HUES6 (cell line): ENCODE results near the gene PRSS53.
"Not testable (repeated sequence)": the region's sequence is repeated elsewhere in the genome, so short reads cannot be mapped to it uniquely, and the experiment has no call there.

Experiments used
- H3K27ac ChIP-seq: 2 replicates; pipeline ENCODE4 v1.7.0; 2013; ENCODE audit warnings: low read depth, mild to moderate bottlenecking, low read length, inconsistent platforms
- H3K27me3 ChIP-seq: 2 replicates; pipeline ENCODE4 v1.6.1; 2013; ENCODE audit warnings: low read length; ENCODE audit not compliant: control insufficient read depth, insufficient read depth
- H3K36me3 ChIP-seq: 2 replicates; pipeline ENCODE4 v1.6.1; 2013; ENCODE audit warnings: low read length; ENCODE audit not compliant: control insufficient read depth, insufficient read depth
- H3K4me1 ChIP-seq: 2 replicates; pipeline ENCODE4 v1.6.1; 2013; ENCODE audit warnings: low read length; ENCODE audit not compliant: control insufficient read depth, insufficient read depth
- H3K4me3 ChIP-seq: 2 replicates; pipeline ENCODE4 v1.5.1; 2013; ENCODE audit warnings: low read depth, low read length
- H3K9ac ChIP-seq: one replicate; pipeline ENCODE4 v1.6.1; 2013; ENCODE audit warnings: mild to moderate bottlenecking, low read length
- H3K9me3 ChIP-seq: 2 replicates; pipeline ENCODE4 v1.6.1; 2013; ENCODE audit warnings: low read depth, low read length; ENCODE audit not compliant: control insufficient read depth, insufficient read depth

Gene PRSS53

GRCh38 chr16:31107465-31107867, 18.7 kb upstream of the PRSS53 start:
- Histone ChIP-seq H3K4me1 (peaks cover 7% of the 10 kb centered on the region; the same call in 1 of the 2 replicates), H3K27ac (no peak overlapping the region), H3K9ac (no peak overlapping the region), H3K27me3 (no peaks in the 10 kb centered on the region), H3K36me3 (peaks cover 32% of the 10 kb centered on the region), H3K9me3 (peaks cover 3% of the 10 kb centered on the region; the same call in 1 of the 2 replicates), H3K4me3 (peak overlapping the region; percentile 90)

DNA sequence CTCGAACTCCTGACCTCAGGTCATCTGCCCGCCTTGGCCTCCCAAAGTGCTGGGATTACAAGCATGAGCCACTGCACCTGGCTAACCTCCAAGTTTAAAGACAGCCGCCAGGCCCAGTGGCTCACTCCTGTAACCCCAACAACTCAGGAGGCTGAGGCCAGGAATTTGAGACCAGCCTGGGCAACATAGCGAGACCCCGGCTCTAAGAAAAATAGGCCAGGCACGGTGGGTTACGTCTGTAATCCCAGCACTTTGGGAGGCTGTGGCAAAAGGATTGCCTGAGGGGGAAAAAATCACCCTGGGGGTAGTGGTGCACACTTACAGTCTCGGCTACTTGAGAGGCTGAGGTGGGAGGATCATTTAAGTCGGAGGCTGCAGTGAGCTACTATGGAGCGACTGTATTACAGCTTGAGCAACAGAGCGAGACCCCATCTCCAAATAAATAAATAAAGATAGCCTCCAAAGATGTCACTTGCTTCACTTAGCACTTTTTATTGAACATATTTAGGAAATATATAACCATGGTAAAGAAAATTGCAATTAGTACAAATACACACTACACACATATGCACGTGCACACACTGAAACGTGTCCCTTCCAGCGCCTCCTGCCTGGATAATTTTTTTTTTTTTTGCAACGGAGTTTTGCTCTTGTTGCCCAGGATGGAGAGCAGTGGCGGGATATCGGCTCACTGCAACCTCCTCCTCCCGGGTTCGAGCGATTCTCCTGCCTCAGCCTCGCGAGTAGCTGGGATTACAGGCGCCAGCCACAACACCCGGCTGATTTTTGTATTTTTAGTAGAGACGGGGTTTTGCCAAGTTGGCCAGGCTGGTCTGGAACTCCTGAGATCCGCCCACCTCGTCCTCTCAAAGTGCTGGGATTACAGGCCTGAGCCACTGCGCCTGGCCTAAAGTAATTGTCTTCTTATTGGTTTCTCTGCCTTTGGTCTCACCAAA, 18.0 kb upstream of the PRSS53 start:
- no peak overlapping the region for H3K4me3 ChIP-seq
- peaks cover 25% of the 10 kb centered on the region for H3K36me3 ChIP-seq
- H3K9ac ChIP-seq, result no peak overlapping the region
- peaks cover 7% of the 10 kb centered on the region; the same call in 1 of the 2 replicates for H3K4me1 ChIP-seq
- H3K27ac ChIP-seq, result no peak overlapping the region
- peaks cover 3% of the 10 kb centered on the region; the same call in 1 of the 2 replicates for H3K9me3 ChIP-seq
- H3K27me3 ChIP-seq, result no peaks in the 10 kb centered on the region

DNA sequence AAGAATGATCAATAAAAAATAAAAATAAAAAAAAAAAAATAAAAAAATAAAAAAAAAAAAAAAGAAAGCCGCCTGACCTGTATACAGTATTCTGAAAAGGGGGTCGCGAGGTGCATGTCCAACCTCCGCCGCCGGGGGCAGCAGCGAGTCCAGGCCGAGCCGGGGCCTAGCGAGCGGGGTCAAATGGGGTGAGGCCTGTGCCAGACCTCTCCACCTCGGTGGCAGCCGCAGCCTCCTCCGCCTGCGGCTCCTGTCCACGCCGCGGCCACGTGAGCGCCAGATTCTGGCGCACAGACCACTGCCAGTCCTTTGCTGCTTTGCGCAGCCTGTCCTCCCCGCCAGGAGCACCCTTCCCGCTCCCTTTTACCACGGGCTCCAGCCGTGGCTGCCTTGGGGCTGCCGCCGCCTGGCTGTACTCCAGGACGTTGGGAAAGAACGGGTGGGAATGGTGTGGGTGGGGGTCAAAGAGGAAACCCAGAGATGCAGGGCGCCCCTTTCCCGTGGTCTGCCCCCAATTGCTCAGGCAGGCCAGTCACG, 17.0 kb upstream of the PRSS53 start:
- Histone ChIP-seq H3K4me3 (peak overlapping the region; percentile 25), H3K27me3 (no peaks in the 10 kb centered on the region), H3K4me1 (peaks cover 7% of the 10 kb centered on the region; the same call in 1 of the 2 replicates), H3K9ac (no peak overlapping the region), H3K9me3 (peaks cover 3% of the 10 kb centered on the region; the same call in 1 of the 2 replicates), H3K27ac (no peak overlapping the region), H3K36me3 (peaks cover 15% of the 10 kb centered on the region)

DNA sequence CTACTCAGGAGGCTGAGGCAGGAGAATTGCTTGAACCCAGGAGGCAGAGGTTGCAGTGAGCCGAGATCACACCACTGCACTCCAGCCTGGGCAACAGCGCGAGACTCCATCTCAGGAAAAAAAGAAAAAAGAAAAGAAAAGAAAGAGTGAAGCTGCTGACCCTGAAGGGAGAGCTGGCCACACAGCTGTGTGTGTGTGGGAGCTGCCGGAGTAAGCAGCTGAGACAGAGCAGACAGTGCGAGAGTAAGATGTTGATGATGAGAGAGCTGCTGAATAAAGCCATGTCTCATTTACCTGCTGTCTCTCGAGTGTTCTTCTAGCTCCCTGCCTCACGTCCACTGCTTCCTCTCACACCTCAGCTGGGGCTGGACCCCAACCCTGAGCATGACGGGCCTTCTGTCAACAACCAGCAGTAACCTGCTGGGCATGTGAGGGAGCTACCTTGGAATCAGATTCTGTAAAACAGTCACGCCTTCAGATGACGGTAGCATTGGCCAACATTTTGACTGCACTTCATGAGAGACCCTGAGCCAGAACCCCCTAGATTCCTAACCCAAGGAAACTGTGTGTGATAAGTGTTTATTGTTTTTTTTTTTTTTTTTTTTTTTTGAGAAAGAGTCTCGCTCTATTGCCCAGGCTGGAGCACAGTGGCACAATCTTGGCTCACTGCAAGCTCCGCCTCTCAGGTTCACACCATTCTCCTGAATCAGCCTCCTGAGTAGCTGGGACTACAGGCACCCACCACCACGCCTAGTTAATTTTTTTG, 12.3 kb upstream of the PRSS53 start:
- not testable (repeated sequence) for H3K36me3 ChIP-seq, H3K27me3 ChIP-seq, H3K9ac ChIP-seq, H3K9me3 ChIP-seq, H3K4me3 ChIP-seq, H3K4me1 ChIP-seq, H3K27ac ChIP-seq

DNA sequence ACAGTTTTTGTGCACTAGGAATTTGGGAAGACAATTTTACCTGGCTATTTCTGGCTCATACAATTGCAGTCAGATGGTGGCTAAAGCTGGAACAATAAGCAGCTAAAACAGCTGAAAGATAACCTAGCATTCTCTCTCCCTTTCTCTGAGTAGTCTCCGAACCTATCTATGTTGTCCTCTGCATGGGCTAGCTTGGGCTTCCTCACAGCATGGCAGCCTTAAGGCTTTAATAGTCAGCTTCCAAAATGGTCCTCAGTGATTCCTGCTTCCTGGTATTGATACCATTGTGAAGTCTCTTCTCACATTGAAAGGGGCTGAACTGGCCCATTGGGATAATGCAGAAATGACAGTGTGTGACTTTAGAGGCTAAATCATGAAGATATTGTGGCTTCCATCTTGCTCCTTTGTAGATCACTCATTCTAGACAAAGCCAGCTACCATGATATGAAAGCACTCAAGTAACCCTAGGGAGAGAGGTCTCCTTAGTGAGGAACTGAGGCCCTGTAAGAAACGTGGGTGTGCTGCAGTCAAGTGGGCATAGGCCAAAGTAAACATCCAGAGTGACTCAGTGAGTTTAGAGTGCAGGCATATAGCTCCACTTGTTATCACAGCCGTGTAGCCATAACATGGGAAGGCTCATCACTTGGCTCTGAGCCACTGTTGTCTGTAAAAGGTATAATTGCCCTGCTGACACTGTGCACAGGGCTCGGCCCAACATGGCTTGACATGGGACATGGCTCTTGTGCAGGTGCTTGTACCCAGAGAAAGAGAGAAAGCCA, 11.3 kb upstream of the PRSS53 start:
- H3K9me3 ChIP-seq, result peaks cover 3% of the 10 kb centered on the region; the same call in 1 of the 2 replicates
- no peaks in the 10 kb centered on the region for H3K36me3 ChIP-seq
- H3K9ac ChIP-seq, result no peak overlapping the region
- H3K4me1 ChIP-seq, result no peaks in the 10 kb centered on the region
- H3K27me3 ChIP-seq, result no peaks in the 10 kb centered on the region
- H3K27ac ChIP-seq, result no peak overlapping the region
- no peak overlapping the region for H3K4me3 ChIP-seq

- Histone ChIP-seq H3K27ac (peak within 1 kb of the TSS; percentile 53), H3K4me1 (peaks cover 4% of the 10 kb centered on the region; the same call in 1 of the 2 replicates), H3K4me3 (peak within 1 kb of the TSS; percentile 85), H3K9ac (peak within 1 kb of the TSS; percentile 92), H3K27me3 (no peaks in the 10 kb centered on the region), H3K9me3 (no peaks in the 10 kb centered on the region), H3K36me3 (peaks cover 15% of the 10 kb centered on the region)
Observed at GRCh38 chr16:31094424-31095120, 5.8 kb upstream of the PRSS53 start, which contains the start of gene VKORC1. Gene VKORC1, minus strand, starts transcription at chr16:31094797. Its CDS starts 68 bp downstream, at chr16:31094729.

DNA sequence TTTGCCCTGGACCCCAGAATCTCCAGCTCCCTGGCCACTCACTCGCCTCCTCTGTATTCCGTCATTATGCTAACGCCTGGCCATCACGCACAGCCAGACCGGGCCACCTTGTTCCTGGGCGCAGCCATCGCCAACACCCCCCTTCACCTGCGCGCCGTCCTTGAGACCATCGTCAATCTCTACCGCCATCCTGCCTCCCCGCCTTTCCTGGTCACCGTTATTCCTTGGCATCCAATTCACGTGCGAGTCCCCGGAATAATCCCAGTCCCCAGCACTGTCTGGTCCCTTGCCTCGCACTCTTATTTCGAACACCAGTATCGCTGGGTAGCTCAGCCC, 5.3 kb upstream of the PRSS53 start:
- peak overlapping the region; percentile 53; the same call in 1 of the 2 replicates for H3K27ac ChIP-seq

DNA sequence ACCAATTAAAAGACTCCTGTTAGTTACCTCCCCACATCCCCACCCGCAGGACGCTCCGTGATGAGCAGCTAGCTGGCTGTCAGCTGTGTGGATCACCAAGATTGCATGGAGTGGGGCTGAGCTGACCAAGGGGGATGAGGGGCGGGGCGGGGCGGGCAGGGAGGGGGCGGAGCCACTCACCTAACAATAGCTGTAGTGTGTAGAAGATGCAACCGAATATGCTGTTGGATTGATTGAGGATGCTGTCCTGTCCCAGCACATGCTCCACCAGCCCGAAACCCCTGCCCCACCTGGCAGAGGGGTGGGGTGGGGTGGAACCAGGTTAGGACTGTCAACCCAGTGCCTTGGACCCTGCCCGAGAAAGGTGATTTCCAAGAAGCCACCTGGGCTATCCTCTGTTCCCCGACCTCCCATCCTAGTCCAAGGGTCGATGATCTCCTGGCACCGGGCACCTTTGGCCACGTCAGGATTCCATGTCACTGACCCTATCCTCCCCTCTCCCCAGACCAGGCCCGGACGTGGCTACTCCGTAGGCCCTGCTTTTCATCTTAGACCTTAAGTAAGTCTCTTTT, 4.5 kb upstream of the PRSS53 start:
- peak overlapping the region; percentile 42 for H3K9ac ChIP-seq
- H3K4me3 ChIP-seq, result peak overlapping the region; percentile 85
- no peaks in the 10 kb centered on the region for H3K27me3 ChIP-seq
- H3K27ac ChIP-seq, result no peak overlapping the region
- peaks cover 4% of the 10 kb centered on the region; the same call in 1 of the 2 replicates for H3K4me1 ChIP-seq
- peaks cover 27% of the 10 kb centered on the region for H3K36me3 ChIP-seq
- no peaks in the 10 kb centered on the region for H3K9me3 ChIP-seq

More for the DNA sequence above, 5.3 kb upstream of the PRSS53 start:
- H3K9me3 ChIP-seq, result no peaks in the 10 kb centered on the region
- peaks cover 19% of the 10 kb centered on the region for H3K36me3 ChIP-seq
- H3K27me3 ChIP-seq, result no peaks in the 10 kb centered on the region
- H3K4me1 ChIP-seq, result peaks cover 4% of the 10 kb centered on the region; the same call in 1 of the 2 replicates
- H3K4me3 ChIP-seq, result peak overlapping the region; percentile 85
- H3K9ac ChIP-seq, result peak overlapping the region; percentile 92

- Histone ChIP-seq H3K36me3 (peaks cover 27% of the 10 kb centered on the region), H3K9ac (no peak overlapping the region), H3K4me3 (no peak overlapping the region), H3K27ac (no peak overlapping the region), H3K27me3 (no peaks in the 10 kb centered on the region), H3K4me1 (peaks cover 4% of the 10 kb centered on the region; the same call in 1 of the 2 replicates), H3K9me3 (no peaks in the 10 kb centered on the region)
Observed at GRCh38 chr16:31092330-31092729, 3.6 kb upstream of the PRSS53 start.
